Neural progenitor cell (in vitro differentiated cells): Measurements from ENCODE around the gene ACER2. TPM values are rescaled to one million over a fixed set of nuclear protein-coding genes. Genes with fewer than 3 reads are reported as not detected.

Experiments
- DNase-seq: peaks from one replicate; pipeline ENCODE4 v3.0.0-alpha.2; 2016; ENCODE audit warnings: low spot score
- H2AFZ ChIP-seq: fragments of 200-600 bp; sonication (generic); replicated peaks from 2 replicates; pipeline ENCODE4 v1.6.1; 2016; ENCODE audit warnings: antibody characterized with exemption
- H3F3A ChIP-seq: fragments of 200-600 bp; sonication (generic); 2 replicates; pipeline ENCODE4 v1.6.1; 2016; ENCODE audit warnings: antibody characterized with exemption, low read depth
- H3K27ac ChIP-seq: fragments of 200-600 bp; sonication (generic); 2 replicates; pipeline ENCODE4 v1.5.1; 2016; ENCODE audit warnings: mild to moderate bottlenecking
- H3K27me3 ChIP-seq: fragments of 200-600 bp; sonication (generic); 2 replicates; pipeline ENCODE4 v1.6.1; 2016; ENCODE audit warnings: mild to moderate bottlenecking, moderate library complexity
- H3K36me3 ChIP-seq: fragments of 200-600 bp; sonication (generic); 2 replicates; pipeline ENCODE4 v1.5.1; 2016
- H3K4me1 ChIP-seq: fragments of 200-600 bp; sonication (generic); 2 replicates; pipeline ENCODE4 v1.6.1; 2016; ENCODE audit warnings: mixed run types
- H3K4me2 ChIP-seq: fragments of 200-600 bp; sonication (generic); 2 replicates; pipeline ENCODE4 v1.6.1; 2016
- H3K4me3 ChIP-seq: fragments of 200-600 bp; sonication (generic); 2 replicates; pipeline ENCODE4 v1.5.1; 2016
- H3K79me2 ChIP-seq: fragments of 200-600 bp; sonication (generic); 2 replicates; pipeline ENCODE4 v1.6.1; 2016; ENCODE audit warnings: low read depth
- H3K9ac ChIP-seq: fragments of 200-600 bp; sonication (generic); 2 replicates; pipeline ENCODE4 v1.6.1; 2016
- H3K9me3 ChIP-seq: fragments of 200-600 bp; sonication (generic); 2 replicates; pipeline ENCODE4 v1.5.1; 2016; ENCODE audit warnings: low read depth
- H4K20me1 ChIP-seq: fragments of 200-600 bp; sonication (generic); 2 replicates; pipeline ENCODE4 v1.6.1; 2016; ENCODE audit warnings: low read depth
- H3K27ac Mint-ChIP-seq: 3 replicates; pipeline ENCODE4 v1.8.0; 2021; ENCODE audit warnings: mixed read lengths
- H3K27me3 Mint-ChIP-seq: 2 replicates; pipeline ENCODE4 v1.8.0; 2022; ENCODE audit warnings: low read depth, mild to moderate bottlenecking, inconsistent platforms, moderate library complexity, mixed read lengths; ENCODE audit not compliant: insufficient read depth
- H3K36me3 Mint-ChIP-seq: 3 replicates; pipeline ENCODE4 v1.8.0; 2021; ENCODE audit warnings: mixed read lengths
- H3K4me1 Mint-ChIP-seq: 3 replicates; pipeline ENCODE4 v1.8.0; 2021; ENCODE audit warnings: mixed read lengths
- H3K4me3 Mint-ChIP-seq: 3 replicates; pipeline ENCODE4 v1.8.0; 2021; ENCODE audit warnings: mild to moderate bottlenecking, moderate library complexity, mixed read lengths
- H3K9me3 Mint-ChIP-seq: 3 replicates; pipeline ENCODE4 v1.8.0; 2020; ENCODE audit warnings: mixed read lengths
- CTCF ChIP-seq: fragments of 200-600 bp; sonication (generic); IDR thresholded peaks from 2 replicates; pipeline ENCODE4 v1.5.1; 2017; ENCODE audit warnings: antibody characterized with exemption, mild to moderate bottlenecking
- EZH2 ChIP-seq: fragments of 200-600 bp; sonication (generic); IDR thresholded peaks from 2 replicates; pipeline ENCODE4 v1.6.1; 2017; ENCODE audit warnings: antibody characterized with exemption, mild to moderate bottlenecking, moderate library complexity
- EZH2phosphoT487 ChIP-seq: fragments of 200-600 bp; sonication (generic); IDR thresholded peaks from 2 replicates; pipeline ENCODE4 v1.6.1; 2017; ENCODE audit warnings: antibody characterized with exemption
- total RNA-seq: library from RNA; depleted of rRNA; stranded (reverse); fragments of >200 nt; gene quantifications from 2 replicates; pipeline ENCODE4 v1.2.3, GENCODE V29; 2015; ENCODE audit warnings: low replicate concordance

Gene ACER2
- total RNA-seq, 1 donor from 2014 or later: 5.6 TPM

- peak overlapping the region; percentile 89 for H3K4me3 ChIP-seq
- H3K27ac Mint-ChIP-seq: no peak overlapping the region
These were observed 31.9 kb upstream of the ACER2 start for GRCh38 chr9:19376931-19377330.

GRCh38 chr9:19378164-19378563, 30.6 kb upstream of the ACER2 start:
- Histone ChIP-seq H3K27me3 (no peaks in the 10 kb centered on the region), H3K79me2 (peaks cover 49% of the 10 kb centered on the region), H3K9me3 (no peaks in the 10 kb centered on the region), H3K9ac (peak overlapping the region; percentile 99), H2AFZ (no peak overlapping the region), H3K36me3 (peaks cover 39% of the 10 kb centered on the region), H3K4me2 (peak overlapping the region; percentile 91), H4K20me1 (peaks cover 45% of the 10 kb centered on the region), H3F3A (peaks cover 76% of the 10 kb centered on the region), H3K4me1 (peaks cover 28% of the 10 kb centered on the region), H3K27ac (peak overlapping the region; percentile 92), H3K4me3 (peak overlapping the region; percentile 89)
- DNase-seq: no peak
- H3K9me3 Mint-ChIP-seq: no peaks in the 10 kb centered on the region
- H3K4me3 Mint-ChIP-seq: peak overlapping the region; percentile 99
- TF ChIP-seq EZH2 (no peak), CTCF (no peak), EZH2phosphoT487 (no peak)
- peaks cover 5% of the 10 kb centered on the region for H3K27me3 Mint-ChIP-seq
- H3K27ac Mint-ChIP-seq: no peak overlapping the region
- peaks cover 28% of the 10 kb centered on the region for H3K36me3 Mint-ChIP-seq
- peaks cover 30% of the 10 kb centered on the region for H3K4me1 Mint-ChIP-seq

More at GRCh38 chr9:19376931-19377330, 31.9 kb upstream of the ACER2 start:
- no peak for TF ChIP-seq CTCF
- TF ChIP-seq EZH2: no peak
- TF ChIP-seq EZH2phosphoT487: no peak
- Histone ChIP-seq H3K4me2 (peak overlapping the region; percentile 91), H3K36me3 (peaks cover 39% of the 10 kb centered on the region), H3K4me1 (peaks cover 28% of the 10 kb centered on the region), H3K27ac (peak overlapping the region; percentile 92), H2AFZ (no peak overlapping the region), H3K9ac (peak overlapping the region; percentile 29), H3F3A (peaks cover 89% of the 10 kb centered on the region), H3K27me3 (no peaks in the 10 kb centered on the region), H3K9me3 (no peaks in the 10 kb centered on the region), H4K20me1 (peaks cover 45% of the 10 kb centered on the region), H3K79me2 (peaks cover 49% of the 10 kb centered on the region)
- Mint-ChIP-seq H3K4me3 (no peak overlapping the region), H3K27me3 (peaks cover 5% of the 10 kb centered on the region), H3K4me1 (peaks cover 30% of the 10 kb centered on the region), H3K9me3 (no peaks in the 10 kb centered on the region), H3K36me3 (peaks cover 30% of the 10 kb centered on the region)
- no peak for DNase-seq

GRCh38 chr9:19378647-19379046, 30.2 kb upstream of the ACER2 start:
- no peak for DNase-seq
- Histone ChIP-seq H3K4me1 (peaks cover 28% of the 10 kb centered on the region), H3K79me2 (peaks cover 49% of the 10 kb centered on the region), H3K27me3 (no peaks in the 10 kb centered on the region), H3K9ac (peak overlapping the region; percentile 99), H3K27ac (peak overlapping the region; percentile 92), H3K4me2 (peak overlapping the region; percentile 91), H2AFZ (no peak overlapping the region), H3F3A (peaks cover 72% of the 10 kb centered on the region), H3K4me3 (peak overlapping the region; percentile 89), H3K36me3 (peaks cover 38% of the 10 kb centered on the region), H3K9me3 (no peaks in the 10 kb centered on the region), H4K20me1 (peaks cover 45% of the 10 kb centered on the region)
- Mint-ChIP-seq H3K9me3 (no peaks in the 10 kb centered on the region), H3K4me3 (peak overlapping the region; percentile 99), H3K27me3 (peaks cover 5% of the 10 kb centered on the region), H3K4me1 (peaks cover 30% of the 10 kb centered on the region), H3K36me3 (peaks cover 25% of the 10 kb centered on the region), H3K27ac (no peak overlapping the region)
- no peak for TF ChIP-seq CTCF
- no peak for TF ChIP-seq EZH2
- TF ChIP-seq EZH2phosphoT487: no peak
